Muscle layer of duodenum (tissue), 2 donors: ENCODE data around the gene TBL1X.
"Not testable (repeated sequence)": the region's sequence is repeated elsewhere in the genome, so short reads cannot be mapped to it uniquely, and the experiment has no call there.

Experiments used
- H3K27ac ChIP-seq: one replicate; pipeline ENCODE4 v1.7.0; 2013; ENCODE audit warnings: mild to moderate bottlenecking, low read length
- H3K27me3 ChIP-seq: one replicate; pipeline ENCODE4 v1.7.0; 2013; ENCODE audit warnings: low read depth, mild to moderate bottlenecking, control low read depth, low read length
- H3K36me3 ChIP-seq, 2 donors: one replicate each; pipeline ENCODE4 v1.7.0; 2013; ENCODE audit warnings: low read length in 2 of 2, control low read depth in 1 of 2, mild to moderate bottlenecking in 1 of 2; ENCODE audit not compliant: insufficient read depth in 2 of 2, control insufficient read depth in 1 of 2
- H3K4me1 ChIP-seq, 2 donors: one replicate each; pipeline ENCODE4 v1.7.0; 2013; ENCODE audit warnings: low read length in 2 of 2, mild to moderate bottlenecking in 2 of 2, control low read depth in 1 of 2, moderate library complexity in 1 of 2; ENCODE audit not compliant: insufficient read depth in 2 of 2, control insufficient read depth in 1 of 2
- H3K4me3 ChIP-seq, 2 donors: one replicate each; pipeline ENCODE4 v1.7.0; 2013; ENCODE audit warnings: low read length in 2 of 2, low read depth in 1 of 2, mild to moderate bottlenecking in 1 of 2
- H3K9me3 ChIP-seq, 2 donors: one replicate each; pipeline ENCODE4 v1.7.0; 2013; ENCODE audit warnings: low read length in 2 of 2, control low read depth in 1 of 2, mild to moderate bottlenecking in 1 of 2; ENCODE audit not compliant: control insufficient read depth in 1 of 2
- donor health status: healthy.

TBL1X gene

DNA sequence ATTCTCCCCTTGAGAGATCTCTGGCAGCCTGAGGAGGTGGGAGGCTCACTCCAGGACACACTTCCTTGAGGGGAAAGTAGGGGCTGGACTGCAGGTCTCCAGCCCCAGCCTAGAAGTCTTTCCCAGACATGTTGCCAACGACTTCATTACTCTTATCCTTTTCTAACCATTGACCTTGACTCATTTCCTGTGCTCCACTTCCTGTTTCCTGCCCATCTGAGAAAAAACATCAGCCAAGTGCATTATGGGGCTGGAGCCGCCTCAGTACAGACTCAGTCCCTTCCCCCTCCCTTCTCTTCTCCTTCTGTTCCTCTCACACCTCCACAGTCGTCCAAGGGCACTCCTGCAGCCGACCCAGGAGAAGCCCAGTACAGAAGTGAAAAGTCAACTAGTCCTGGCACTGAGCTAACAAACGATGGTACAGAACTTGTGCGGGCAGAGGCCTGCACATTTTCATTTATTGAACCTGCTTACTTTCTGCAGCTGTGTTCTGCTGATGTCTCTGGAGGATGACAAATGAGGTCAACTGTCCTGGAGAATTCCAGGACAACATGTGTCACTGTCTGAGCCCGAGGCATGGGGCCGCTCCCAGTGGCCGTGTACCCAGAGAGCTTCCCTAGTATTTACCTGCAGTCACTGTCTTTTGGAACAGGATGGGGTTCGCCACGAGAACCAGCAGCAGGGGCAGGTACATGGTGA is 280.7 kb downstream of the TBL1X start:
- Histone ChIP-seq H3K36me3 (no peaks in the 10 kb centered on the region), H3K9me3 (no peaks in the 10 kb centered on the region), H3K27ac (no peak overlapping the region), H3K27me3 (no peaks in the 10 kb centered on the region), H3K4me1 (no peaks in the 10 kb centered on the region), H3K4me3 (no peak overlapping the region)

DNA sequence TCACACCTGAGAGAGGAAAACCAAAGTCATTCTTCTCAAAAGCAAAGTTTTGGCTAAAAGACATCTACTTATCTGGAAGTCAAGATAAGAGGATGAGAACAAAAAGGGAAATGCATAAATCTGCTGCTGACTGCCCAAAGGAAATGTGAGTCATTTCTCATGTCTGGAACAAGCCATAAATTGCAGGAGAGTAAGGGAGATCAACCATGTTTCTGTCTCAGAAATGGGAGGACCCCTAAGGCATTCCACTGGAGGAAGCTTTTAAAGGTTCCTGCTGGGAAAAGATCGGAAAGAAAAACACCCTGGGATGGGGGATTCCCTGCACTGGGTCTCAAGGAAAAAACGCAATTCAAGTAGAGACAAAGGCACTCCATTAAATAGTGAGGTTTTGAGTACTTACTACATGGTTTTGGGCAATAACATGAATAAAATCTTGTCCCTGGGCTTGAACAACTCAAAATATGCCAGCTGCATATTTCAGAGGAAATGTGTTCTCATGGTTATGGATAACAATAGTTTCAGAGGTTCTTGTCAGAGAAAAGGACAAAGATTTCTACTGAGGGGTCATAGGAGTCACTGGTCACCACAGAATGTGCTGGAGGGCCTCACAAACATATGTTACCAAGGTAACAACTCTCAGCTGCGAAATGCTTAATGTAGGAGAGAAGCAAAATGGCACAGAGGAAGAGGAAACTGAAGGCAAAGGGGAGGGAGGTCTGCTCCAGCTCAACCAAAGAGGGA is 281.5 kb downstream of the TBL1X start:
- Histone ChIP-seq H3K4me1 (no peaks in the 10 kb centered on the region), H3K36me3 (no peaks in the 10 kb centered on the region), H3K27ac (no peak overlapping the region), H3K9me3 (no peaks in the 10 kb centered on the region), H3K27me3 (no peaks in the 10 kb centered on the region), H3K4me3 (no peak overlapping the region)

- H3K36me3 ChIP-seq: no peaks in the 10 kb centered on the region
- no peak overlapping the region for H3K4me3 ChIP-seq
- H3K27me3 ChIP-seq: no peaks in the 10 kb centered on the region
- no peak overlapping the region for H3K27ac ChIP-seq
- H3K9me3 ChIP-seq: no peaks in the 10 kb centered on the region
- no peaks in the 10 kb centered on the region for H3K4me1 ChIP-seq
Observed at GRCh38 chrX:9747644-9748043, 282.8 kb downstream of the TBL1X start.

DNA sequence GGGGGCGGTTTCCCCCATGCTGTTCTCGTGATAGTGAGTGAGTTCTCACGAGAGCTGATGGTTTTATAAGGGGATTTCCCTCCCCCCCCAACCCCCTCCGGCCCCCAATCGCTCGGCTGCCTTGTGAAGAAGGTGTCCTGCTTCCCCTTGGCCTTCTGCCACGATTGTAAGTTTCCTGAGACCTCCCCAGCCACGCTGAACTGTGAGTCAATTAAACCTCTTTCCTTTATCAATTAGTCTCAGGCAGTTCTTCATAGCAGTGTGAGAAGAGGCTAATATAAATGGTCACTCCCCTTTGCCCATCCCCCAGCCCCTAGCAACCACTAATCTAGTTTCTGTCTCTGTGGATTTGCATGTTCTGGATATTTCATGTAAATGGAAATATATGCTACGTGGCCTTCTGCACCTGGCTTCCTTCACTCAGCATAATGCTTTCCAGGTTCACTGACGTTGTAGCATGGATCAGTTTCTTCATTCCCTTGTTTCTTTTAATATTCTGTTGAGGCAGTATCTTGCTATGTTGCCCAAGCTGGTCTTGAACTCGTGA is 284.4 kb downstream of the TBL1X start:
- Histone ChIP-seq H3K9me3 (no peaks in the 10 kb centered on the region), H3K36me3 (no peaks in the 10 kb centered on the region), H3K27me3 (no peaks in the 10 kb centered on the region), H3K4me1 (no peaks in the 10 kb centered on the region), H3K27ac (no peak overlapping the region), H3K4me3 (no peak overlapping the region)

DNA sequence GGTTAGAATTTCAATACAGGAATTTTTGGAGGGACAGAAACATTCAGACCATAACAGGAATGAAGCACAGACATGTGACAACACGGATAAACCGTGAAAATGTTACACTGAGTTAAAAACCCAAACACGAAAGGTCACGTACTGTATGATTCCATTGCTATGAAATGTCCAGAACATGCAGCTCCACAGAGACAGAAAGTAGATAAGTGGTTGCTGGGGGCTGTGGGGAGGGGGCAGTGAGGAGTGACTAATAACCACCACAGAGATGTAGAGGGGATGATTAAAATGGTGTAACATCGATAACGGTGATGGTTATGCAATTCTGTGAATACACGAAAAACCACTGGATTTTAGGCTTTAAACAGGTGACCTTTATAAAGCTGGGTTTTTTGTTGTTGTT is 292.5 kb downstream of the TBL1X start:
- H3K27ac ChIP-seq: no peak overlapping the region
- no peaks in the 10 kb centered on the region for H3K36me3 ChIP-seq
- H3K4me1 ChIP-seq: no peaks in the 10 kb centered on the region
- no peaks in the 10 kb centered on the region for H3K9me3 ChIP-seq
- no peak overlapping the region for H3K4me3 ChIP-seq
- H3K27me3 ChIP-seq: no peaks in the 10 kb centered on the region

DNA sequence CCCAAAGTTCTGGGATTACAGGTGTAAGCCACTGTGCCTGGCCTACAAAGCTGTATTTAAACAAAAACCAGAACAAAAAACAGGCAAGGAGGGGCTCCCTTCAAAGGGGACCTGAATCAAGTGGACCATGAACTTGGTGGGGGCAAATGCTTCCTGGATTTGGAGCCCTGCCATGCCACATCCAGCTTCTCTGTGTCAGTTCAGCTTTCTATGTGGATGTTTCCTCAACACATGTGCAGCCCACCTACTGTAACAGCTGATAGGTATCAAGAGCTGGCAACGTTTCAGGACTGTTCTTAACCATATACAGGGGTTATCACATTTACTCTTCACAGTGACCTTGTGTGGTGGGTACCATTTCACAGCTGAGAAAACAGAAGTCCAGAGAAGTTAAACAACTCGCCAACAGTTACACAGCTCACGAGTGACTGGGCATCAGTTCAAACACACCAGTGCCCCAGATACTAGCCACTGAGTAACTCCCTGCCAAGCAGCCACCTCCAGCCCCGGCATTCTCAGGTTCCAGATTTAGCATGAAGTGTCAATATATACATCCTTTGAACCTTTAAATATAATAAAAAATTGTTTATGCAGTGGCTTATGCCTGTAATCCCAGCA is 293.3 kb downstream of the TBL1X start:
- H3K4me1 ChIP-seq: no peaks in the 10 kb centered on the region
- no peak overlapping the region for H3K27ac ChIP-seq
- H3K27me3 ChIP-seq: no peaks in the 10 kb centered on the region
- H3K9me3 ChIP-seq: no peaks in the 10 kb centered on the region
- H3K36me3 ChIP-seq: no peaks in the 10 kb centered on the region
- H3K4me3 ChIP-seq: no peak overlapping the region

DNA sequence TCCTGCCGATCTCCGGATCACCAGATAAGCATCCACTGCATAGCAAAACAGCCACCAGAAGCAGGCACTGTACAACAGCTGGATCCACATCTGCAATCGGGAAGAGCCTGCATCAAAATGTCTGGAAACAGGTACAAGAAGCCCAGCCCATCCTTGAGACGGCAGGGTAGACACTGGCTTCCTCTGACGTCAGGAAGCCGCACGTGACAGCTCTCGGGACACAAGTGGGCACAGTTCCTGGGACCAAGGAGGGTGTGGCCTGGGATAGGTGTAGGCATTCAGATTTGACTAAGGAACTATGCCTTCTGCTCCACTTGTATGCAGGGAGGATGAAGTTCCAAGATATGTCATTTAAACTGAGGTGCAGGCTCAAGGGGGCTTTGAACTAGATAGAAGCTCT is 294.5 kb downstream of the TBL1X start:
- Histone ChIP-seq H3K4me3 (no peak overlapping the region), H3K27ac (no peak overlapping the region), H3K36me3 (no peaks in the 10 kb centered on the region), H3K9me3 (no peaks in the 10 kb centered on the region), H3K4me1 (no peaks in the 10 kb centered on the region), H3K27me3 (no peaks in the 10 kb centered on the region)

- no peak overlapping the region for H3K27ac ChIP-seq
- H3K9me3 ChIP-seq: no peaks in the 10 kb centered on the region
- no peaks in the 10 kb centered on the region for H3K27me3 ChIP-seq
- H3K4me1 ChIP-seq: no peaks in the 10 kb centered on the region
- H3K4me3 ChIP-seq: no peak overlapping the region
- no peaks in the 10 kb centered on the region for H3K36me3 ChIP-seq
Observed at GRCh38 chrX:9765072-9765736, 300.3 kb downstream of the TBL1X start.

GRCh38 chrX:9765737-9766097 is 300.9 kb downstream of the TBL1X start, which contains the start of gene GPR143:
GPR143 (minus strand) TSS chrX:9765847; CDS start chrX:9765817, 30 bp downstream.
- no peaks in the 10 kb centered on the region for H3K36me3 ChIP-seq
- H3K4me1 ChIP-seq: no peaks in the 10 kb centered on the region
- no peaks in the 10 kb centered on the region for H3K9me3 ChIP-seq
- H3K27ac ChIP-seq: no peak within 1 kb of the TSS
- no peak within 1 kb of the TSS for H3K4me3 ChIP-seq
- no peaks in the 10 kb centered on the region for H3K27me3 ChIP-seq

DNA sequence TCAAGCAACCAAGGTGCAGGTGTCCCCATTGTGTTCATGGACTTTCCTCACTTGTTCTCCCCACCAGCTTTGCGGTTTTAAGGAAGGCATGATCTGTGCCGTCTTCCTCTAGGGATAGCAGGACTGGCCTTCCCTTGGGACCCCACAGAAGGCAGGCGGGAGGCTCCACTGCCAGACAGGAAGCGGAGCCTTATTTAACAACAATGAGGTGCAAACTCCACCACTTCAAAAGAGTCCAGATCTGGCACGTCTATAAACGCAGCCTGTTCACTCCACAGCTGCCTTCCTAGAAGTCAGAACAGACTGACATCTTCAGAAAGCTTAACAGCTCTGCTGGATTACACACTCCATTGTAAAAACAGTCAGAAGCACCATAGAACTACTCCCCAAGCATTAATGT is 302.5 kb downstream of the TBL1X start:
- Histone ChIP-seq H3K27ac (no peak overlapping the region), H3K4me1 (no peaks in the 10 kb centered on the region), H3K4me3 (no peak overlapping the region), H3K36me3 (no peaks in the 10 kb centered on the region), H3K9me3 (no peaks in the 10 kb centered on the region), H3K27me3 (no peaks in the 10 kb centered on the region)

- H3K27me3 ChIP-seq, H3K27ac ChIP-seq, H3K9me3 ChIP-seq, H3K4me3 ChIP-seq, H3K36me3 ChIP-seq, H3K4me1 ChIP-seq: not testable (repeated sequence)
Observed at GRCh38 chrX:9768321-9768839, 303.5 kb downstream of the TBL1X start.
